Measurements from ENCODE around the gene GIT1. TPM values are rescaled to one million over a fixed set of nuclear protein-coding genes. Genes with fewer than 3 reads are reported as not detected.

Gene GIT1
- total RNA-seq, 1 experiment from 2014 or later: 46.5 TPM

DNA sequence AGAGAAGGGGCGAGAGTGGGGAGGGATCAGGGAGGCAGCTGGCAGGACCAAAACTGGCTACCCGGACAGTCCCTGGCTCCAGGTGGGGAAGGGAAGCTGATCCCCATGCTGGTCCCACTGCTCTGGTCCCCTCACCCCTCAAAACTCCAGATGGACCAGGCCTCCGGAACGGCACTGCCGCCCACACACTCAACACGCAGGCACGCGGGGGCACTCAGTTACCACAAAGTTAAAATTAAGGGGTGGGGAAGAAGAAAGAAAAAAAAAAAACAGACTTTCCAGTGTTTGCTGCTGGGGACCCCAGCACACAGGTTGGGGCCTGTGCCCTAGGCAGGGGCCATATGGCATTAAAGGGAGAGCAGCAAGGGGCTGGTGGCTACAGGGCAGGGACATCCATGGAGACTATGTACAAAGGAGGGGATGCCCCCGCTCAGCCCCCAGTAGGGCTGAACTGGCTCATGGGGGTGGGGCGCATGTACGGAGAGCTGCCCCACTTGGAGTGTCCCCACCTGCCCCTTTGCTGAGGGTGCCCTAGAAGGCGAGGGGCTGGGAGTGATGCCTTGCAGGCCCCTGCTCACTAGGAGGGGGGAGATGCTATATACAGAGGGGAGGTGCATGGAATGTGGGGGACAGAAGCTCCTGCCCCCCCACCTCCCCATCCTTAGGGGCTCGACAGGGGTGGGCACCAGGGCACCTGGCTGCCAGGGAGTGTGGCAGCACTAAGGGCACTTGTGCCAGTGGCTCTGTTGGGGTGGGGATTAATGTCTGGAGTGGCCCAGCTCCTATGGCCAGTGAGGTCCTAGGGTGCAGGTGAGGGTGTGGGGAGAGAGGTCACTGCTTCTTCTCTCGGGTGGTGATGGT lies 15.3 kb downstream of the GIT1 start:
- CTCF ChIA-PET: interaction anchor here (0.9 to 1.9 kb wide), 7 partner anchors 8 to 204 kb away, joined by 3 to 7 read pairs (median 4); no protein-coding TSS in a partner anchor
- DNase-seq: no peak
- H3K27me3 Mint-ChIP-seq (ENCODE audit: insufficient read depth, unreplicated experiment): no peaks in the 10 kb centered on the region
- H3K36me3 Mint-ChIP-seq (ENCODE audit: insufficient read depth, unreplicated experiment): peaks cover 26% of the 10 kb centered on the region
- intact Hi-C loops (cut with micrococcal nuclease; ENCODE audit: unreplicated experiment): loop anchor here (2.0 kb wide), 1 partner anchor 15 kb away; the partner anchor contains the start of gene GIT1
- BruUV-seq (replicated peaks): no TSS peak
- no peaks in the 10 kb centered on the region for H3K9me3 ChIP-seq
- H3K4me3 Mint-ChIP-seq (ENCODE audit: unreplicated experiment): no peak overlapping the region
- POLR2A ChIA-PET: interaction anchor here (0.6 kb wide), 1 partner anchor 16 kb away, joined by 3 read pairs; no protein-coding TSS in a partner anchor
- H3K36me3 ChIP-seq (ENCODE audit: control insufficient read depth, insufficient read depth, low read length): peaks cover 1% of the 10 kb centered on the region; the same call in 1 of the 2 replicates
- TF ChIP-seq, protein P1, sequence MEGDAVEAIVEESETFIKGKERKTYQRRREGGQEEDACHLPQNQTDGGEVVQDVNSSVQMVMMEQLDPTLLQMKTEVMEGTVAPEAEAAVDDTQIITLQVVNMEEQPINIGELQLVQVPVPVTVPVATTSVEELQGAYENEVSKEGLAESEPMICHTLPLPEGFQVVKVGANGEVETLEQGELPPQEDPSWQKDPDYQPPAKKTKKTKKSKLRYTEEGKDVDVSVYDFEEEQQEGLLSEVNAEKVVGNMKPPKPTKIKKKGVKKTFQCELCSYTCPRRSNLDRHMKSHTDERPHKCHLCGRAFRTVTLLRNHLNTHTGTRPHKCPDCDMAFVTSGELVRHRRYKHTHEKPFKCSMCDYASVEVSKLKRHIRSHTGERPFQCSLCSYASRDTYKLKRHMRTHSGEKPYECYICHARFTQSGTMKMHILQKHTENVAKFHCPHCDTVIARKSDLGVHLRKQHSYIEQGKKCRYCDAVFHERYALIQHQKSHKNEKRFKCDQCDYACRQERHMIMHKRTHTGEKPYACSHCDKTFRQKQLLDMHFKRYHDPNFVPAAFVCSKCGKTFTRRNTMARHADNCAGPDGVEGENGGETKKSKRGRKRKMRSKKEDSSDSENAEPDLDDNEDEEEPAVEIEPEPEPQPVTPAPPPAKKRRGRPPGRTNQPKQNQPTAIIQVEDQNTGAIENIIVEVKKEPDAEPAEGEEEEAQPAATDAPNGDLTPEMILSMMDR (IDR thresholded peaks at IDR 0.05; ENCODE audit: insufficient read depth in 1 of 2, low read depth in 1 of 2, low read length in 1 of 2, severe bottlenecking in 1 of 2, unreplicated experiment in 1 of 2): no peak
- peaks cover 10% of the 10 kb centered on the region for H3K4me1 ChIP-seq
- peaks cover 6% of the 10 kb centered on the region for H3K4me1 Mint-ChIP-seq (ENCODE audit: low read depth, unreplicated experiment)
- no peak overlapping the region for H3K27ac Mint-ChIP-seq (ENCODE audit: unreplicated experiment)
- H3K9me3 Mint-ChIP-seq (ENCODE audit: unreplicated experiment): no peaks in the 10 kb centered on the region
- no peak overlapping the region for H3K4me3 ChIP-seq (ENCODE audit: low read depth, low read length)
- no peaks in the 10 kb centered on the region for H3K27me3 ChIP-seq (replicated peaks; ENCODE audit: control insufficient read depth, insufficient read depth, low read length)

DNA sequence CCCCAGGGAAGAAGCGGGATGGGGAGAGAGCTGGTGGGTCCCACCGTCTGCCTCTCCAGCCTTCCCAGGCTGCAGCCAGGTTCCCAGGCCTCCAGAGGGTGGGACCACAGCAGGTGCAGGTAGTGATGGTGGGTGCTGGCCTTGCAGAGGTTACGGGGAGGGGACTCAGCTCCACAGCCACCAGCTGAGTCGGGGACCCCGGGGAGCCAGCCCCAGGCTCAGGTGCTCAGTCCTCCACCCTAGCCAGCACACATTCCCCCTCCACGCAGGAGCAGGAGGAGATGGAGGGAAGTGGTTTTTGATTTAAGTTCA lies 15.9 kb downstream of the GIT1 start:
- ChIA-PET POLR2A (interaction anchor here (0.6 kb wide), 1 partner anchor 17 kb away, joined by 3 read pairs; no protein-coding TSS in a partner anchor), CTCF (no interaction called here)
- no peak for DNase-seq
- TF ChIP-seq, protein P1 (IDR thresholded peaks at IDR 0.05; ENCODE audit: insufficient read depth in 1 of 2, low read depth in 1 of 2, low read length in 1 of 2, severe bottlenecking in 1 of 2, unreplicated experiment in 1 of 2): no peak
- BruUV-seq (replicated peaks): TSS peak; percentile 59
- H3K27me3 Mint-ChIP-seq (ENCODE audit: insufficient read depth, unreplicated experiment): no peaks in the 10 kb centered on the region
- no peaks in the 10 kb centered on the region for H3K9me3 Mint-ChIP-seq (ENCODE audit: unreplicated experiment)
- peaks cover 26% of the 10 kb centered on the region for H3K36me3 Mint-ChIP-seq (ENCODE audit: insufficient read depth, unreplicated experiment)
- H3K4me1 Mint-ChIP-seq (ENCODE audit: low read depth, unreplicated experiment): peaks cover 6% of the 10 kb centered on the region
- Histone ChIP-seq H3K4me1 (peaks cover 10% of the 10 kb centered on the region), H3K27me3 (replicated peaks; ENCODE audit: control insufficient read depth, insufficient read depth, low read length) (no peaks in the 10 kb centered on the region), H3K4me3 (ENCODE audit: low read depth, low read length) (no peak overlapping the region), H3K9me3 (no peaks in the 10 kb centered on the region), H3K36me3 (ENCODE audit: control insufficient read depth, insufficient read depth, low read length) (peaks cover 1% of the 10 kb centered on the region; the same call in 1 of the 2 replicates)
- intact Hi-C loops (cut with micrococcal nuclease; ENCODE audit: unreplicated experiment): no loop called here
- no peak overlapping the region for H3K4me3 Mint-ChIP-seq (ENCODE audit: unreplicated experiment)
- H3K27ac Mint-ChIP-seq (ENCODE audit: unreplicated experiment): no peak overlapping the region

DNA sequence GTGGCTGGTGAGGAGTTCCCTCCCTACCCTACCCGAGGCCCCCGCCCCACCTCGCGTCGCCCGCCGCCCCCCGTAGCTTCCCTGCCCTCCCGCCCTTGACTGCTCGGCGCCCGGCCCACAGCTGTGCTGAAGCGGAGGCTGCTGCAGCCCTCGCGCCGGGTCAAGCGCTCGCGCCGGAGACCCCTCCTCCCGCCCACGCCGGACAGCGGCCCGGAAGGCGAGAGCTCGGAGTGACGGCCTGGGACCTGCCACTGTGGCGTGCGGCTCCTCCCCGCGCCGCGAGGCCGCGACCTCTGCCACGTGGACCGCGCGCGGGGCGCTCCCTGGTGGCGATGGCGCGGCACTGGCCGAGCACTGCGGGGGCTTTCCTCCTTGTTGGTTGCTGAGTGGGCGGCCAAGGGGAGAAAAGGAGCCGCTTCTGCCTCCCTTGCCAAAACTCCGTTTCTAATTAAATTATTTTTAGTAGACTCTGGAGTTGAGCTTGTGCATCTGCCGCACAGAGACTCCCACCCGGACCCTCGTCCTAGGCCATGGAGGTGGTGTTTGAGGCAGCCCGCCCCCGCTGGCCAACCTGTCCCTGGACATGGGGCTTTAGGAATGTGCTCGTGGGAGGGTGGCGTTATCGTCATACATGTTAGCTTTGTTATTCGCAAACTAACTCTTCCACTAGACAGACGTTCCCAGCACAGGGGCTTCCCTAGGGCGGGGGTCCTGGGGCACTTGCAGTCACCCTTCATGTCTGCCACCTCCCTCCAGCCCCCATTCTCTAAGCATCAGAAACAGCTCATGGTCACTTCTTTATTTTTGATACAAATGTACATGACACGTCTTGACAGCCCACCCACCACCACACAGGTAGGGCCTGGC lies 16.5 kb downstream of the GIT1 start:
- no TSS peak for BruUV-seq (replicated peaks)
- H3K4me3 Mint-ChIP-seq (ENCODE audit: unreplicated experiment): no peak overlapping the region
- H3K27me3 ChIP-seq (replicated peaks; ENCODE audit: control insufficient read depth, insufficient read depth, low read length): no peaks in the 10 kb centered on the region
- H3K4me1 ChIP-seq: peaks cover 10% of the 10 kb centered on the region
- TF ChIP-seq, protein P1 (IDR thresholded peaks at IDR 0.05; ENCODE audit: insufficient read depth in 1 of 2, low read depth in 1 of 2, low read length in 1 of 2, severe bottlenecking in 1 of 2, unreplicated experiment in 1 of 2): no peak
- ChIA-PET CTCF (interaction anchor here (0.6 kb wide), 1 partner anchor 461 kb away, joined by 3 read pairs; no protein-coding TSS in a partner anchor), POLR2A (interaction anchor here (0.6 to 0.7 kb wide), 2 partner anchors 17 to 247 kb away, joined by 3 to 4 read pairs; no protein-coding TSS in a partner anchor)
- H3K9me3 Mint-ChIP-seq (ENCODE audit: unreplicated experiment): no peaks in the 10 kb centered on the region
- peaks cover 32% of the 10 kb centered on the region for H3K36me3 Mint-ChIP-seq (ENCODE audit: insufficient read depth, unreplicated experiment)
- peaks cover 6% of the 10 kb centered on the region for H3K4me1 Mint-ChIP-seq (ENCODE audit: low read depth, unreplicated experiment)
- no peak overlapping the region for H3K27ac Mint-ChIP-seq (ENCODE audit: unreplicated experiment)
- no peaks in the 10 kb centered on the region for H3K27me3 Mint-ChIP-seq (ENCODE audit: insufficient read depth, unreplicated experiment)
- intact Hi-C loops (cut with micrococcal nuclease; ENCODE audit: unreplicated experiment): no loop called here
- no peaks in the 10 kb centered on the region for H3K9me3 ChIP-seq
- no peak for DNase-seq
- no peak overlapping the region for H3K4me3 ChIP-seq (ENCODE audit: low read depth, low read length)
- H3K36me3 ChIP-seq (ENCODE audit: control insufficient read depth, insufficient read depth, low read length): peaks cover 1% of the 10 kb centered on the region; the same call in 1 of the 2 replicates
